Stimulated activated CD4-positive, alpha-beta T cell treated with anti-CD3 and anti-CD28 coated beads, Interleukin-15, amount 100 ng/mL, for 24 hours (primary cell): ENCODE measurements around the gene LONP2.
A peak's percentile ranks its signal among the peaks of the same experiment; 100 is the strongest.
"Not testable (repeated sequence)": the region's sequence is repeated elsewhere in the genome, so short reads cannot be mapped to it uniquely, and the experiment has no call there.

ENCODE experiments used
- DNase-seq: peaks from one replicate; pipeline ENCODE4 v3.0.0-alpha.2; 2020

LONP2 gene

DNA sequence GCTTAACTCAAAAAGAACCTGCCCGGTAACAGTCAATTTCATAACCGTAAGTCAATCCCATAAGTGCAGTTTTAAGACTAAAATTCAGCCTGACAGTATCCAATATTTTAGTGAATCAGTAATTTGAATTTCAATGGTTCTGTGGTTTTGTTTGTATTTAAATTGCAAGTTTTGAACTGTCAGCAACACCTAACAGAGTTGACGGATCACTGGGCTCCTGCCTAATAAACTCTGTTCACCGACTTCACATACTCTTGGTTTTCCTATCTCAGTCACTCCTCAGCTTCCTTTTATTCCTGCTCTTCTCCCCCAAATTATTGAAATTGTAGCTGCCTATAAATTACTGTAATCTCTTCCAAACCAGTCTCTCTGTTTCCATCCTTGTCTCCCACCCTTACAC, 128.6 kb downstream of the LONP2 start:
- no peak for DNase-seq

DNA sequence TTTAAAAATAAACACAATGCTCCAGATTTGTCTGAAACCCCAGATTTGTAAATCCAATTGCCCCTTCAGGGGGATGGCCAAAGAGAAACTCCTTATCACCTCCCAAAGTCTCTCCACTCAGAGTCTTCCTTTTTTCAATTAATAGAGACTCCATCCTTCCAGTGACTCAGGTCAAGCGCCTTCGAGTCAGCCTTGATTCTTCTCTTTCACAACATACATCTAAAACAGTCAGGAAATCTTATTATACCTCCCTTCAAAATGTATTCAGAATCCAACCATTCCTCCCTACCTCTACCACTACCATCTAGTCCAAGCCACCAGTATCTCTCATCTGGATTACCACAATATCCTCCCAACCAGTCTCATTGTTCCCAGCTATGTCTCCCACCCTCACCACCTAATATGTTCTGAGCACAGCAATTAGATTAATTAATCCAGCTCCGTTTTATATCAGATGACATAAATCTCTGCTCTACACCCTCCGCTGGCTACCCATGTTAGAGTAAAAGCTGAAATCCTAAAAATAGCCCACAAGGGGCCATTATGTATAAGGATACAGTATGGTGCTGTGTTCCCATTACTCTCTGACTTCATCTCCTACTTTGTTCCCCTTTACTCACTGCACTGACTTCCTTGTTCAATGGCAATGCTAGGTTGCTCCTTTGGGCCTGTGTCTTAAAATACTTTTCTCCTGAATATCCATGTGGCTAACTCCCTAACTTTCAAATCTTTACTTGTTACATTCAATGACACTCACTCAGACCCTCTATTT, 129.3 kb downstream of the LONP2 start:
- DNase-seq = no peak

- no peak for DNase-seq
Measured at GRCh38 chr16:48374255-48374654, 130.2 kb downstream of the LONP2 start.

DNA sequence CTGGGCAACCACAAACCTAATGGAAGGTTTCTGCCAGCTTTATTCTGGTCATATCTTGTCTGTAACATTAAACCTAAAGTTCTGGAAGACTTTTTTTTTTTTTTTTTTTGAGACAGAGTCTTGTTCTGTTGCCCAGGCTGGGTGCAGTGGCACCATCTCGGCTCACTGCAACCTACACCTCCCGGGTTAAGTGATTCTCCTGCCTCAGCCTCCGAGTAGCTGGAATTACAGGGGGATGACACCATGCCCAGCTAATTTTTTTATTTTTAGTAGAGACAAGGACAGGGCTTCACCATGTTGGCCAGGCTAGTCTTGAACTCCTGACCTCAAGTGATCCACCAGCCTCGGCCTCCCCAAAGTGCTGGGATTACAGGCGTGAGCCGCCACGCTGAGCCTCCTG, 133.2 kb downstream of the LONP2 start:
- not testable (repeated sequence) for DNase-seq

DNA sequence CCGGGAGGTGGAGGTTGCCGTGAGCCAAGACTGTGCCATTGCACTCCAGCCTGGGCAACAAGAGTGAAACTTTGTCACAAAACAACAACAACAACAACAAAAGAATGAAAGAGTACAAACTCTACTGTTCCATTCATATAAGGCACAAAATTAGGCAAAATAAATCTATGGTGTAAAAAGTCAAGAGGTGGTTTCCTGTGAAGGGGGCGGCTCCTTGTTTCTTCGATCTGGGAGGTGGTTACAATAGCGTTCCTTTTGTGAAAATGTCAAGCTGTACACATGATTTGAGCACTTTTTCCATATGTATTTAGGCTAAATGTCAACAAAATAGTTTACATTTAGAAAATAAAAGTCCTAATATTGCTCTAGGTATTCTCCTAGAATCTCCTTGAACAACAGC, 134.2 kb downstream of the LONP2 start:
- no peak for DNase-seq

- DNase-seq = no peak
Measured at GRCh38 chr16:48378836-48379235, 134.7 kb downstream of the LONP2 start.

DNA sequence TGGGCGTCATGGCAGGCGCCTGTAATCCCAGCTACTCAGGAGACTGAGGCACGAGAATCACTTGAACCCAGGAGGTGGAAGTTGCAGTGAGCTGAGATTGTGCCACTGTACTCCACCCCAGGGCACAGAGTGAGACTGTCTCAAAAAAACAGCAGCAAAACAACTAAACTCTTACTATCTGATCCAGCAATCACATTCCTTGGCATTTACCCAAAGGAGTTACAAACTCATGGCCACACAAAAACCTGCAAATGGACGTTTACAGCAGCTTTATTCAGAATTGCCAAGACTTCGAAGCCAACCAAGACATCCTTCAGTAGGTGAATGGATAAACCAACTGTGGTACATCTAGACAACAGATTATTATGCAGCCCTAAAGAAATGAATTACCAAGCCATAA, 137.1 kb downstream of the LONP2 start:
- DNase-seq = no peak

DNA sequence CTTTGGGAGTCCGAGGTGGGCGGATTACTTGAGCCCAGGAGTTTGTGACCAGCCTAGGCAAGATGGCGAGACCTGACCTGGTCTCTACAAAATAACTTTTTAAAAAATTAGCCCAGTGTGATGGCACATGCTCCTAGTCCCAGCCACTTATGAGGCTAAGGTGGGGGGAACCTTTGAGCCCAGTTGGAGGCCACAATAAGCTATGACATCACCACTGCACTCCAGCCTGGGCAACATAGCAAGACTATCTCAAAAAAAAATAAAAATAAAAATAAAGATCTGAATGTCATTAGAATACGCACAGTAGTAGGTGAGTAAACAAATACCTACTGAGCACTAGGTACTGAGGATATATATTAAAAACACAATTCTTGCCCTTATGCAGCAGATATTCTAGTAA, 138.0 kb downstream of the LONP2 start:
- DNase-seq = no peak

GRCh38 chr16:48383009-48383876, 139.1 kb downstream of the LONP2 start:
- no peak for DNase-seq

GRCh38 chr16:48383877-48384519, 139.9 kb downstream of the LONP2 start:
- DNase-seq = no peak

GRCh38 chr16:48384520-48385252, 140.6 kb downstream of the LONP2 start:
- DNase-seq = peak; percentile 42

DNA sequence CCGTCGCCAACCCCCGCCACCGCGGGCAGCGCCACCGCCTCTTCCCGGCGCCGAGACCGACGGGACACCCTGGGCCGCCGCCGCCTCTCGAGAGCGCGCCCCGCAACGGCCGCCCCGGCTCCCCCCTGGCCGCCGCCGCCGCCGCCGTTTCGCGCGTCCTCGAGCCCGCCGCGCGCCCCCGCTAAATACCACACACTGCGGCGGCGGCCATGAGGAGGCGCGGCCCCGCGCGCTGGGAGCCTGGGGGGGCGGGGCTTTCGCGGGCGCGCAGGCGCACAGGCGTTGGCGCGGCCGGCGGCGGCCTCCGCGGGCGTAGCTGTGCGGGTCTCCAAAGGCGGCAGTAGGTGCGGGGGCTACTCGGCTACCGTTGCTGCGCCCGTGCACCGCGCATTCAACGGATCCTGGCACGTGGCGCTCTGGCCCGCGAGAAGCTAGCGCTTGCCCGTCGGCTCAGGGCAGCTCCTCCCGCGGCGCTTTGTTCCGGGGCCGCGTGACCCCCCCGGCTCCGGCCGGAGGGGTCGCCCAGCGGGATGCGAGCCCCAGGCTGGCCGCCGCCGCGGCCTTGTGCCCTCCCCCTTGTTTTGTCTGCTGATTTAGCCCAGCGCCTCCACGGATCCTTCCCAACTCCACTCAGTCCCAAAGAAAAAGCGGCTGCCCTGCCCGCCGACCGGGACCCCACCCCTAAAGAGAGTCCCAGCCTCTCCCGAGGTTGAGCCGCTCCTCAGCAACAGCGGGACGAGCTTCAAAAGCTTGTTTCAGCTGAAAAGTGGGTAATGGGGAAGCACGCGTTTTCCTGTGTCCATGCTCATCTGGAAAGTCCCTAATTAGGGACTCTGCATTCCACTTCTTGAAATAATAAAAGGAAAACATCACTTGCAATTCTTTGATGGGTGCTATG, 141.4 kb downstream of the LONP2 start, which contains the start of gene SIAH1:
SIAH1 (minus strand) TSS at position 161 of the 898 bp plus-strand sequence. CDS start 22,985 bp downstream, outside the sequence.
- DNase-seq = peak; percentile 89

- no peak for DNase-seq
Measured at GRCh38 chr16:48386559-48387312, 142.6 kb downstream of the LONP2 start.

- no peak for DNase-seq
Measured at GRCh38 chr16:48392407-48392806, 148.3 kb downstream of the LONP2 start.

- DNase-seq = peak; percentile 17
Measured at GRCh38 chr16:48393485-48394354, 149.6 kb downstream of the LONP2 start.

DNA sequence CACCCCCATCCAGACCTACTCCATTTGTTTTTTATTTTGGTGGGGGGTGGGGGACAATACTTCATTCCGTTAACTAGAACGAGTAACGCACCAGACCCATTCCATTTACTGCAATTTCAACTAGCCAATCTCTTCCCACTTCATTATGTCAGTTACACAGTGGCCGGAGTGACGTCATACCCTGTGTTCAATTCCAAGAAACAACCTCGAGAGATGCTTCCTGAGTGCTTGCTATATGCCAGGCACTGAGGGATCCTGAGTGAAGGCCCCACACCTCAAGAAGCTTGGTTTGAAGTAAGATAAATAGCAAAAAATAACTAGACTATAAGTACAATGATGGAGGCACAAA, 150.2 kb downstream of the LONP2 start:
- DNase-seq = no peak

GRCh38 chr16:48395375-48395774, 151.3 kb downstream of the LONP2 start:
- DNase-seq = no peak

DNA sequence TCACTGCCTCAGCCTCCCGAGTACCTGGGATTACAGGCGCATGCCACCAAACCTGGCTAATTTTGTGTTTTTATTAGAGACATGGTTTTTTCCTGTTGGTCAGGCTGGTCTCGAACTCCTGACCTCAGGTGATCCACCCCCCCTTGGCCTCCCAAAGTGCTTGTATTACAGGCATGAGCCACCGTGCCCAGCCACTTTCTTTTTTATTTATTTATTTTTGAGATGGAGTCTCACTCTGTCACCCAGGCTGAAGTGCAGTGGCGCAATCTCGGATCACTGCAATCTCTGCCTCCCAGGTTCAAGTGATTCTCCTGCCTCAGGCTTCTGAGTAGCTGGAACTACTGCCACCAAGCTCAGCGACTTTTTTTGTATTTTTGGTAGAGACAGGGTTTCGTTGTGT, 158.4 kb downstream of the LONP2 start:
- not testable (repeated sequence) for DNase-seq

DNA sequence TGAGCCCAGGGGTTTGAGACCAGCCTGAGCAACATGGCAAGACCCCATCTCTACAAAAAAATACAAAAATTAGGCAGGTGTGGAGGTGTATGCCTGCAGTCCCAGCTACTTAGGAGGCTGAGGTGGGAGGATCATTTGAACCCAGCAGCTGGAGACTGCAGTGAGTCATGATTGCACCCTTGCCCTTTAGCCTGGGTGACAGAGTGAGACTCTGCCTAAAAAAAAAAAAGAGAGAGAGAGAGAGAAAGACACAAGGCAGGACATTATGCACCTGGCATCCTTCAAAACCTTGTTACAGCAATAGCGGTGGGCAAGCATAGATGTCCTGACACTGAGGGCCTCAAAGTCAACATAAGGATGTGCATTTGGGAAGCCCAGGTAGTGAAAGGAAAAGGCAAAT, 161.1 kb downstream of the LONP2 start:
- no peak for DNase-seq

- no peak for DNase-seq
Measured at GRCh38 chr16:48405907-48406306, 161.8 kb downstream of the LONP2 start.
